GM19455 (cell line): ENCODE measurements around the gene DNAH10.

Source experiments
- ATAC-seq: cut with Tn5 transposase; IDR thresholded peaks from one replicate; pipeline ENCODE4 v1.9.1; 2021; ENCODE audit not compliant: unreplicated experiment

DNAH10 gene

GRCh38 chr12:123962513-123962912 lies 200.4 kb downstream of the DNAH10 start:
- no peak for ATAC-seq

DNA sequence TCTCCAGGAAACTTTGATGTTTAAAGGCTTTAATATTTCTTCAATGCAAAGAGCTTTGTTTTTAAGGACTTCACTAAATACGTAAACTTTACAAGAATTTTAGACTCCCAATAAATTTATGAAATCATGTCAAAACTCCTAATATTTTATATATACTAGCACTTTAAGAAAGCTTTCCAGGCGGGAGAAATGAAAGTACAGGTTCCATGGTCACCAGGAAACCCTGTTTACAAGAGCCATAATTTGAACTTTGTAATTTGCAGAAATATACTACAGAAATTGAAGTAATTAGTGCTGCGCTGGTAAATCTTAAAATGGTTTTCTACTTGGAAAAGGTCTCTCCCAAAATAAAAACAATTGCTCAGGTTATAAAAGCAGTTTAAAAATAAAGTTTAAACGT lies 201.7 kb downstream of the DNAH10 start:
- no peak for ATAC-seq

DNA sequence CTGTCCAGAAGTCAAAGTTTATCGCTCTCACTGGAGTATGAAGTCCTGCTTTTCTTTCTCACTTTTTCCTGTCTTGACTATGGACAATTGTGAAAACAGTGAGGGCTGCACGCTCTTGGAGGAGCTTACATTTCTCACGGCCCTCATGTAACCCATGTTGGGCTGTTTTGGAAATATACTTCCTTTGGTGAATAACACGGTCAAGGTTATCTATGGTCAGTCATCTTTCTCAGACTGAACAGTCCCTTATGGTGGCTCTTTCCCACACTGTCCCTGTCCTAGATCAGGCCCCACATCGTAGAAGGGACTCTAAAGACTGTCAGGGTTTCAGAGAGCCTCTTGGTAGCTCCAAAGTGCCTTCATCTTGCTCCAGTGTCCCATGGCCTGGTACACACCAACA lies 203.3 kb downstream of the DNAH10 start:
- ATAC-seq = no peak

- ATAC-seq = no peak
These were observed 204.5 kb downstream of the DNAH10 start for GRCh38 chr12:123966596-123966995.

- ATAC-seq = no peak
These were observed 205.1 kb downstream of the DNAH10 start for GRCh38 chr12:123967121-123967586.

GRCh38 chr12:123971449-123971769 lies 209.3 kb downstream of the DNAH10 start:
- no peak for ATAC-seq

GRCh38 chr12:123971770-123972456 lies 209.8 kb downstream of the DNAH10 start:
- ATAC-seq = peak; percentile 11

DNA sequence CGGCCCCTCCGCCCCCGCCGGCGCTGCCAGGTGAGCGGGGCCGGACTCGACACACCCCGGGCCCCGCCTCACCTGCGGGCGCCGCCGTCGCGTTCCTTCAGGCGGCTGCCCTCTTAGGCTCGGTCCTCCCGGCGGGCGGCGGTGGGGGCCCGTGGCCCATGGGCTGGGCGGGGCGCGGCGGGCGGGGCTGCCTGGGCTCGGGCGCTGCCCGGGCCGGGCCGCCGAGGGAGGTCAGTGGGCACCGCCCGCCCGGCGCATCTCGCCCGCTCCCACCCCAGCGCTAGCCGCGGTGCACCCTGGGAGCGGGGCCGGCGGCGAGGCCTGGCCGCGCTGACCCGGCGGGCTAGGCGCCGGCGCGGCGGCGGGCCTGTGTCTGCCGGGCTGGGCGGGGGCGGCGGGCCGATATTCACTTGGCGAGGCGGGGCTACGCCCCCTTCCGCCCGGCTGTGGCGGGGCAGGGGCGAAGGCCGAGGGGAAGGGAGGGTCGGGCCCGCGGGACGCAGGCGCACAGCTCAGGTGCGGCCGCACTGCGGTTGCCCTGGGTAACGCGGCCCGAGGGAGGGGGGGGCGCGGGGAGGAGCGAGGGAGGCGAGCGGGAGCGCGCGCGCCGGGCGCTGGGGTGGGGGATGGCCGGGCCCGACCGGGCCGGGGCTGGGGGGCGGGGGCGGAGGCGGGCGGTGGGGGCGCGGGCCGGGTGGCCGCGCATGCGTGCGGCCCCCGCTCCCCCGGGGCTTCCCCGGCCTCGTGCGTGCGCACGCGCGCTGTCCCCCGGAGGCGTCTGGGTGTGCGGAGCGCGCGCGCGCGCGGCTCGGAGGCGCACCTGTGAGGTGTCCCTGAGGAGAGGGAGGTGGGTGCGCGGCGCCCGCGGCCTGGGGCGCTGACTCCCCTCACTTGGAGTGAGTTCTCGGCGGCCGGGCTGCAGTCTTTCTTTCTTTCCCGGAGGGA lies 210.6 kb downstream of the DNAH10 start, which contains the start of the genes CCDC92 and ZNF664:
CCDC92 (minus strand) TSS at position 375 of the 945 bp plus-strand sequence. CDS start 28,526 bp downstream, outside the sequence.
ZNF664 (plus strand) TSS at position 759 of the 945 bp plus-strand sequence. CDS start 38,930 bp downstream, outside the sequence.
- ATAC-seq = peak; percentile 82

DNA sequence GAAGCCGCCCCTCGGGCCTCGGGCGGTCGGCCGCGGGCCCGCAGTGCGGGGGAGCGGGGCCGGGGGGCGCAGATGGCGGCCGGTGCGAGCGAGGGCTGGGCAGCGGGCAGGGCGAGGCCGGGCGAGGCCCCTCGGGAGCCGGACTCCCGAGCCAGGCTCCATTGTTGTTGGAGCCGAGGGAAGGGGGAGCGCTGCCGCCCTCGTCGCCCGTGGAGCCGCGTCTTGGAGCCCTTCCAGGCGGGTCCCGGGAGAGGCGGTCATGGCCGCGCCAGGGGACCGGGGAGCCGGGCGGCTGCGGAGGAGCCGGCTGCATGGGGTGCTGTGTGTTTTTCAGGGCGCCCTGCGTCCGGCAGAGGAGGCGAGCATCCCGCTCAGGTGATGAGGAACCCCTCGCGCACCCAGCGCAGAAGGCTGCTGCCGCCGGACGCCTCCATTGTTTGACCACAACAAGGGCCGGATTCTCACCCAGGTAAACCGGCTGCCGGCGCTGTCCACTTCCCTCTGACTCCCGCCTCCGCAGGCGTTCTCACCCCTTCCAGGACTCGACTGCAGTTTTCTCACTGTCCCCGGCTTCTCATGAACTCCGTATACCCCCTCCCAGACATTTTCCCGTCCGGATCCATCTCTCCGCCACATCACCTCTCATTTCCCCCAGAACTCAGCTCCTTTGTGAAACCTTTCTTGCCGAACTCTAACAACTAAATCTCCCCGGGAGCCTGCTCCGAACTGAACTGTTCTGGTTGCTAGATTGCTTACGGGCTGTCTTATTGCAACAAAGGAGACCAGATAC lies 211.6 kb downstream of the DNAH10 start:
- ATAC-seq = peak; percentile 13

- no peak for ATAC-seq
These were observed 214.2 kb downstream of the DNAH10 start for GRCh38 chr12:123976227-123976826.

DNA sequence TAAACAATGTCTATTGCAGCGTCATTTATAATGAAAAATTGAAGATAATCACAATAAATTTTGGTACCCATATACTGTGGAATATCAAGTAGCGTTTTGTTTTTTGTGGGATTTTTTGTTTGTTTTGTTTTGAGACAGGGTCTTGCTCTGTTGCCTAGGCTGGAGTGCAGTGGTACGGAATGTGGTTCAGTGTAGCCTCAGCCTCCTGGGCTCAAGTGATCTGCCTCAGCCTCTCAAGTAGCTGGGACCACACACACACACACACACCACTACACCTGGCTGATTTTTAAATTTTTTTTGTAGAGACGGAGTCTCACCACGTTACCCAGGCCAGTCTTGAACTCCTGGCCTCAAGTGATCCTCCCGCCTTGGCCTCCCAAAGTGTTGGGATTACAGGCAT lies 217.5 kb downstream of the DNAH10 start:
- ATAC-seq = no peak

DNA sequence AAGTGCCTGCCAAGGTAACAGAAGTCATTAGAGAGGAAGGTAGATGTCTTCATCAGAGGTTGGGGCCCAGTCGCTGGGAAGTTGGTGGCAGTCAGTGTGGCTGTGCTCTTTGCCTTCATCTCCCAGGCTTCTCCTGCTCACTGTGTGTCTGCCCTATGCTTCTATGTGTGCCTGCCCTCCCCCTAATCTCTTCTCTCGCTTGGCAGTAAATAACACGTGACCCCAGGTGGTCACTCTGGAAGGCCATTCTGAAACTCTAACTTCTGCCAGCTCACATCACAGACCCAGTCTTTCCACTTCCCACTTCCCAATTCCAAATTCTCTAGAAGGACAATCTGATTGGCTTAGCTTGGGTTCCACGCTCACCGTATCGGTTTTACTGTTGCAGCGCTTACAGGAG lies 220.2 kb downstream of the DNAH10 start:
- ATAC-seq = no peak

DNA sequence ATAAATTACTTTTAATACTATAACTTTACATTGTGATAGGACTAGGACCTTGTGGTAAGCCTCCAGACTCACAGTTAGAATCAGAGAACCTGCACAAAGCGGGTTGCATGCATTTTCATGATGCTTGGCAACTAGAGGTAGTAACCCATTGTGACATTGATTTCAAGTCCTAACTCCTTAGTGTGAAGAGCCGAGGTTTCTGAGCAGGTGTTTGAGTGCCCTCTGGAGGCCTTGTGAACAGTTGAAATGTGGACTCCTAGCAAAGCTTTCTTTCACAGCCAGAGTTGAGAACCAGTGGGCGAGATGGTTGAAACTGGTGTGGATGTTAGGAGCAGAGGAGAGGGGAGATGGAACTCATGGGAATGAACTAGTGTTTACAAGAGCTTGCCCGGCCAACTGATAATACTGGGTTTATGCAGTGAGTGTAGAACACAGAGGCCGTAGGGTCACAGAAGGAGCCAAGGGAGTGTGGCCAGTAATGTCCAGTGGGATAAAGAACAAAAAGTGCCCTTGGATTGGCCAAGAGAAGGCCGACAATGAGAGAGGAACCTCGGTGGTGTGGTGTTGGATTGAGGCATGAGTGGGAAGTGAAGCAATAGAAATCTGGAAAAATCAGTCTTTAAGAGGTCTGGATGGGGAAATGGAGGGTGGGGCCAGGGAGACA lies 221.9 kb downstream of the DNAH10 start:
- no peak for ATAC-seq

DNA sequence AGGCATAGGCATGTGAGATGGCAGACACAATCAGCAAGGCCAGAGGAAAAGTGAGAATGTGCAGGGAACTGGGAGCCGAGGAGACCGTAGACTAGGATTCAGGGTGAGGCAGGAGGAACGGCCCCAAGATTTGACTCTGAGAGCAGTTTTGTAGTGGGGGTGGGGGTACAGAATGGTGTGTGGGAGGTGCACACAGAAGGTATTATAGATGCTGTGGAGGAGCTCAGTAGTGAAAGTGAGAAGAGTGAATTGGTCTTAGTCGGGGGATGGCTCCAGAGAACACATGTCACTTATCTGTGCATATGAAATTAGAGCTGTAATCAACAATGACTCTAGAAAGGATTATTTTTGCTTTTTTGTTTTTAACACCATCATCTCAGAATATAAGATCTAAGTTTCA lies 222.8 kb downstream of the DNAH10 start:
- ATAC-seq = no peak
